G401.6 (cell line): ENCODE results near the gene STAG1.

Source experiments
- FAIRE-seq: peaks from 2 replicates; lab custom pipeline; 2012; peaks lifted over from hg19 to GRCh38; lab: Jason Lieb, UNC

STAG1 gene

GRCh38 chr3:136327671-136328070 lies 424.5 kb downstream of the STAG1 start:
- FAIRE-seq: no peak

GRCh38 chr3:136326316-136326715 lies 425.9 kb downstream of the STAG1 start:
- no peak for FAIRE-seq

- FAIRE-seq: no peak
These were observed 440.2 kb downstream of the STAG1 start for GRCh38 chr3:136311968-136312367.

DNA sequence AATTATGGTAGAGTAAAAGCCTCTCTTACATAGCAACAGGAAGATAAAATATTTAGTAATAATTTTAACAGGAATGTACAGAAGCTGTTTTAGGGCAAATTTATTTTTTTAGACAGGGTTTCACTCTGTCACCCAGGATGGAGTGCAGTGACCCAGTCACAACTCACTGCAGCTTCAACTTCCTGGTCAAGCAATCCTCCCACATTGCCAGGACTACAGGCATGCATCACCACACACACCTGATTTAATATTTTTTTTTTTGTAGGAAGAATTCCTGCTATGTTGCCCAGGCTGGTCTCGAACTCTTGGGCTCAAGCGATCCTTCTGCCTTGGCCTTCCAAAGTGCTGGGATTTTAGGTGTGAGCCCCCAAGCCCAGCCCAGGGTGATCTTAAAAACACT lies 440.9 kb downstream of the STAG1 start:
- FAIRE-seq: no peak

DNA sequence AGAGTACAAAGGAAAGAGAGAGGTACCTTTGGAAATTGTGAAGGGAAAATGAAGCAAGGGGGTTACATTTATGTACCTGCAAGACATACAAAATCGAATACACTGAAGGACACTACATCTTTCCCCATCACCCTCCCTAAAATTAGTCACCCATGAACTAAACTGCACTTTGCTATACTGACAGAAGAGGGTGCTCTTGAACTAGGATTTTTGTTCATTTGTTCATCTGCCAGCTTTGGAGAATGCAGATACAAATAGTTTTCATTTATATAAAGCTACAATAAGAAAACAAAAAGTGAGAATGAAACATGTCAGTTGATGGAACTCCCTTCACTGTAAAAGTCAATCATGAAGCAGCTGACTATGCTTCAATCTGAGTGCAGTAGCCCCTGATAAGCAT lies 446.3 kb downstream of the STAG1 start:
- FAIRE-seq: peak; percentile 89

DNA sequence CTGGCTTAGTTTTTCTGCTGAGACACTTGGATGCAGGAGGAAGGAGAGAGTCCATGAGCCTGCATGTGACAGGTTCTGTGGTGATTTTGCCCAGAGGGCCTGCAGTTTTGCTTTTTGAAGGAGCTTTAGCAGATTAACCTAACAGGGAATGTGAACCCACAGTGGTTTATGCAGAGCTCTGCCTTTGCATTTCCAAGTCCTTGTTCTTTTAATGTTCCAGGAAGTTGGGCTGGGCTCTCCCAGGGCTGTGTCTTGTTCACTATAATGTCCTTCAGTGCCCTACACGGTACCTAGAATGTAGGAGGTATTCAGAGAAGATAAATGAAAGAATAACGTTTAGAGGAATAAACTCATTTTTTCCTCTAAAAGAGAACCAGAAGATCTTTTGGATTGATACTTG lies 451.7 kb downstream of the STAG1 start:
- no peak for FAIRE-seq

DNA sequence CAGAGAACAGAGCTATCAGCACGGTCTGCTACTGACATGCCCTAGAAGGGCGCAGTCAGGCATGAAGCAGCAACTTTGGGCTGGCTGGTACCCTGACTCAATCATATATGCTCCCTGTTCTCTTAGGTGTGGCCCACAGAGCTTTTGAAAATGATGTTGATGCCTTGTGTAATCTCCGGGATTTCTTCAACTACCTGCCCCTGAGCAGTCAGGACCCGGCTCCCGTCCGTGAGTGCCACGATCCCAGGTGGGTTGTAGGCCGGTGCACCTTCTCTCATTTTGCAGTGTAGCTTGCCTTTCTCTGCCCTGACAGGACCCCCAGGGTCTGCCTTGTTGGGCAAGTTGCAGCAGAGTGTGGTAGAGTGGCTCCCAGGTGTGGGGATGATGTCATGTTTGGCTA lies 454.4 kb downstream of the STAG1 start:
- FAIRE-seq: no peak

GRCh38 chr3:136296960-136297359 lies 455.2 kb downstream of the STAG1 start:
- FAIRE-seq: no peak

DNA sequence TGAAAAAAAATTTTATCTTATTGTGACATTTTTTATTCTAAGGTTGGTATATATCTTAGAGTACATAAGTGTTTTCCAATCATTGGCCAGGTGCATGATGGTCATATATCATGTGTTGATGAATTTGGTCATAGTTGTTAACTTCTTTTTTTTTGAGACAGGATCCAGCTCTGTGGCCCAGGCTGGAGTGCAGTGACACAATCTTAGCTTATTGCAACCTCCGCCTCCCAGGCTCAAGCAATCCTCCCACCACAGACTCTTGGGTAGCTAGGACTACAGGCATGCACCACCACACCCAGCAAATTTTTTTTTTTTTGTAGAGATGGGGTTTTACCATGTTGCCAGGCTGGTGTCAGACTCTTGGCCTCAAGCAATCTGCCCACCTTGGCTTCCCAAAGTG lies 458.0 kb downstream of the STAG1 start:
- FAIRE-seq: no peak

GRCh38 chr3:136293279-136293678 lies 458.9 kb downstream of the STAG1 start:
- no peak for FAIRE-seq

- FAIRE-seq: no peak
These were observed 459.7 kb downstream of the STAG1 start for GRCh38 chr3:136292500-136292899.

- no peak for FAIRE-seq
These were observed 460.9 kb downstream of the STAG1 start for GRCh38 chr3:136291302-136291701.
